SK-N-SH treated with all-trans-retinoic acid at 6 μM for 48 hours (cell line): ENCODE data around the gene RSPRY1.

Experiments used
- ATAC-seq: fragments of 200-7000 bp; cut with Tn5 transposase; 3 replicates; pipeline ENCODE4 v1.9.1; 2020; ENCODE audit warnings: mild to moderate bottlenecking, moderate library complexity
- ARNTL ChIP-seq: fragments of 450-650 bp; formaldehyde crosslinking; IDR thresholded peaks from 2 replicates; pipeline ENCODE4 v1.5.0; 2020; ENCODE audit warnings: low read depth, mild to moderate bottlenecking, moderate library complexity, borderline replicate concordance
- BACH2 ChIP-seq: fragments of 250-450 bp; sonication (Bioruptor Pico); IDR thresholded peaks from 2 replicates; pipeline ENCODE4 v1.9.0; 2021; ENCODE audit warnings: mild to moderate bottlenecking, borderline replicate concordance
- CSDC2 ChIP-seq: fragments of 250-450 bp; sonication (Bioruptor Pico); IDR thresholded peaks from 2 replicates; pipeline ENCODE4 v1.5.0; 2020; ENCODE audit warnings: mild to moderate bottlenecking, moderate library complexity
- ESRRG ChIP-seq: fragments of 250-450 bp; sonication (Bioruptor Pico); IDR thresholded peaks from 2 replicates; pipeline ENCODE4 v1.6.1; 2021; ENCODE audit warnings: mild to moderate bottlenecking
- GLIS3 ChIP-seq: fragments of 250-450 bp; sonication (Bioruptor Pico); IDR thresholded peaks from 2 replicates; pipeline ENCODE4 v1.5.0; 2020; ENCODE audit warnings: mild to moderate bottlenecking, moderate library complexity
- ISL1 ChIP-seq: fragments of 250-450 bp; sonication (Bioruptor Pico); IDR thresholded peaks from 2 replicates; pipeline ENCODE4 v2.1.2; 2022; ENCODE audit warnings: mild to moderate bottlenecking, moderate library complexity
- OSR1 ChIP-seq: fragments of 250-450 bp; sonication (Bioruptor Pico); IDR thresholded peaks from 2 replicates; pipeline ENCODE4 v1.8.0; 2022; ENCODE audit warnings: moderate library complexity, mild to moderate bottlenecking, inconsistent platforms
- PPARA ChIP-seq: fragments of 250-450 bp; sonication (Bioruptor Pico); IDR thresholded peaks from 2 replicates; pipeline ENCODE4 v1.5.0; 2020; ENCODE audit warnings: mild to moderate bottlenecking, borderline replicate concordance
- RARB ChIP-seq: fragments of 250-450 bp; sonication (Bioruptor Pico); IDR thresholded peaks from 2 replicates; pipeline ENCODE4 v1.8.0; 2021; ENCODE audit warnings: mild to moderate bottlenecking, moderate library complexity
- SNAI2 ChIP-seq: fragments of 250-450 bp; sonication (Bioruptor Pico); IDR thresholded peaks from 2 replicates; pipeline ENCODE4 v1.5.0; 2020; ENCODE audit warnings: mild to moderate bottlenecking, moderate library complexity
- TCF4 ChIP-seq: fragments of 250-450 bp; sonication (Bioruptor Pico); IDR thresholded peaks from 2 replicates; pipeline ENCODE4 v1.8.0; 2021; ENCODE audit warnings: mild to moderate bottlenecking, moderate library complexity, borderline replicate concordance
- TOX ChIP-seq: fragments of 250-450 bp; sonication (Bioruptor Pico); IDR thresholded peaks from 2 replicates; pipeline ENCODE4 v1.8.0; 2021; ENCODE audit warnings: mild to moderate bottlenecking, moderate library complexity, borderline replicate concordance
- ZC3H10 ChIP-seq: fragments of 250-450 bp; sonication (Bioruptor Pico); IDR thresholded peaks from 2 replicates; pipeline ENCODE4 v1.5.1; 2021; ENCODE audit warnings: mild to moderate bottlenecking, moderate library complexity
- ZFP3 ChIP-seq: fragments of 250-450 bp; sonication (Bioruptor Pico); IDR thresholded peaks from 2 replicates; pipeline ENCODE4 v1.5.0; 2020; ENCODE audit warnings: mild to moderate bottlenecking, moderate library complexity
- ZFP30 ChIP-seq: fragments of 450-650 bp; formaldehyde crosslinking; IDR thresholded peaks from 2 replicates; pipeline ENCODE4 v1.5.0; 2022; ENCODE audit warnings: mild to moderate bottlenecking, moderate library complexity
- ZNF565 ChIP-seq: fragments of 450-650 bp; formaldehyde crosslinking; conservative IDR thresholded peaks from 2 replicates; pipeline ENCODE4 v1.5.0; 2020; ENCODE audit warnings: low read depth, mild to moderate bottlenecking, moderate library complexity
- ZNF8 ChIP-seq: fragments of 450-650 bp; formaldehyde crosslinking; IDR thresholded peaks from 2 replicates; pipeline ENCODE4 v1.5.0; 2020; ENCODE audit warnings: mild to moderate bottlenecking, moderate library complexity
- TF ChIP-seq, protein P1 (sequence below): fragments of 250-450 bp; sonication (Bioruptor Pico); IDR thresholded peaks from 2 replicates; pipeline ENCODE4 v1.5.1; 2021; ENCODE audit warnings: mild to moderate bottlenecking, moderate library complexity
- TF ChIP-seq, protein P2 (sequence below): fragments of 250-450 bp; sonication (Bioruptor Pico); IDR thresholded peaks from 2 replicates; pipeline ENCODE4 v1.5.1; 2020; ENCODE audit warnings: low read depth, mild to moderate bottlenecking, moderate library complexity
- TF ChIP-seq, protein P3 (sequence below): fragments of 250-450 bp; sonication (Bioruptor Pico); IDR thresholded peaks from 2 replicates; pipeline ENCODE4 v1.8.0; 2020; ENCODE audit warnings: mild to moderate bottlenecking, moderate library complexity, borderline replicate concordance
- TF ChIP-seq, protein P4 (sequence below): fragments of 250-450 bp; sonication (Bioruptor Pico); IDR thresholded peaks from 2 replicates; pipeline ENCODE4 v1.8.0; 2021; ENCODE audit warnings: low read depth, mild to moderate bottlenecking, moderate library complexity, borderline replicate concordance

The RSPRY1 gene

DNA sequence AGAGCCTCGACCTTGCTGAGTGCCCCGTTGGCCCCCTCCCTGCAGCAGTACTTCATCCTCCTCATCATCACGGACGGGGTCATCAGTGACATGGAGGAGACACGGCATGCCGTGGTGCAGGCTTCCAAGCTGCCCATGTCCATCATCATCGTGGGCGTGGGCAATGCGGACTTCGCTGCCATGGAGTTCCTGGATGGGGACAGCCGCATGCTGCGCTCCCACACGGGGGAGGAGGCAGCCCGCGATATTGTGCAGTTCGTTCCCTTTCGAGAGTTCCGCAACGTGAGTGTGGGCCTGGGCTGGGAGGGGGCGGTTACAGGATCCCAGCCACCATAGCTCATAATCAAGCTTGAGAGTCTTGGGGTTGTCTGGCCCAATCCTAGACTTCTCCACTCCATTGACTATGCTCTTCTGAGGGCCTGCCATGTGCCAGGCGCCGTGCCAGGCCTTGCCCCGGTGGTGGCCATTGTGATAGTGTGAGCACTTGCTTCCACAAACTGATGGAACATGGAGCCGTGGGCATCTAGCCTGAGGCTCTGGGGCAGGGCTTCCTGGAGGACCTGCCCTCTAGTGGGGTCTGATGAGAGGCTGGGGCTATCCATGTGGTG lies 40.0 kb upstream of the RSPRY1 start:
- peak; percentile 15 for ATAC-seq
- TF ChIP-seq SNAI2 (CRISPR knock-in tag) (no peak), TCF4 (CRISPR knock-in tag) (no peak), RARB (CRISPR knock-in tag) (no peak), TOX (CRISPR knock-in tag) (no peak), ESRRG (CRISPR knock-in tag) (no peak), GLIS3 (CRISPR knock-in tag) (no peak)
- TF ChIP-seq, protein P1, sequence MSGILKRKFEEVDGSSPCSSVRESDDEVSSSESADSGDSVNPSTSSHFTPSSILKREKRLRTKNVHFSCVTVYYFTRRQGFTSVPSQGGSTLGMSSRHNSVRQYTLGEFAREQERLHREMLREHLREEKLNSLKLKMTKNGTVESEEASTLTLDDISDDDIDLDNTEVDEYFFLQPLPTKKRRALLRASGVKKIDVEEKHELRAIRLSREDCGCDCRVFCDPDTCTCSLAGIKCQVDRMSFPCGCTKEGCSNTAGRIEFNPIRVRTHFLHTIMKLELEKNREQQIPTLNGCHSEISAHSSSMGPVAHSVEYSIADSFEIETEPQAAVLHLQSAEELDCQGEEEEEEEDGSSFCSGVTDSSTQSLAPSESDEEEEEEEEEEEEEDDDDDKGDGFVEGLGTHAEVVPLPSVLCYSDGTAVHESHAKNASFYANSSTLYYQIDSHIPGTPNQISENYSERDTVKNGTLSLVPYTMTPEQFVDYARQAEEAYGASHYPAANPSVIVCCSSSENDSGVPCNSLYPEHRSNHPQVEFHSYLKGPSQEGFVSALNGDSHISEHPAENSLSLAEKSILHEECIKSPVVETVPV (CRISPR knock-in tag), result no peak

DNA sequence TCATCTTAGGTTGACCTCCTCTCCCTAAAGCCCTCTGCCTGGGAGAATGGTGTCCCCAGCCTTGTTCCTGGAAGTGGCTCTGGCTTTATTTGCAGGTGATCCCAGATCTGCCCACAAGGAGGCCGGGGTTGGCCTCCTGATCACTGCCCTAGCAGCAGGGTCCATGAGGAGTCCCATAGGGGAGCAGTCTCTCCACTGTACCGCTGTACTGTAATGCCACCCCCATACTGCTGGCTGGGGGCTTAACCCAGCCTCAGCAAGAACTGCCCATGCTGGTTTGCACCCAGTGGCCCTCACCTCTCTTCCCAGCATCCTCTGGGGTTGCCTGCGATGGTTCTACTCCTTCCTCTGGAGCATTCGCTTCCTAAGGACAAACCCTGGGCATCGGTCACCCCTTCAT lies 39.4 kb upstream of the RSPRY1 start:
- ATAC-seq, result peak; percentile 57
- TF ChIP-seq RARB (CRISPR knock-in tag), result no peak
- no peak for TF ChIP-seq ISL1 (CRISPR knock-in tag)
- no peak for TF ChIP-seq GLIS3 (CRISPR knock-in tag)
- no peak for TF ChIP-seq ZC3H10 (CRISPR knock-in tag)
- TF ChIP-seq ARNTL (CRISPR knock-in tag), result no peak
- TF ChIP-seq, protein P1 (CRISPR knock-in tag), result no peak
- no peak for TF ChIP-seq BACH2
- no peak for TF ChIP-seq ZNF565 (CRISPR knock-in tag)
- TF ChIP-seq OSR1 (CRISPR knock-in tag), result no peak
- TF ChIP-seq PPARA, result no peak
- TF ChIP-seq, protein P2, sequence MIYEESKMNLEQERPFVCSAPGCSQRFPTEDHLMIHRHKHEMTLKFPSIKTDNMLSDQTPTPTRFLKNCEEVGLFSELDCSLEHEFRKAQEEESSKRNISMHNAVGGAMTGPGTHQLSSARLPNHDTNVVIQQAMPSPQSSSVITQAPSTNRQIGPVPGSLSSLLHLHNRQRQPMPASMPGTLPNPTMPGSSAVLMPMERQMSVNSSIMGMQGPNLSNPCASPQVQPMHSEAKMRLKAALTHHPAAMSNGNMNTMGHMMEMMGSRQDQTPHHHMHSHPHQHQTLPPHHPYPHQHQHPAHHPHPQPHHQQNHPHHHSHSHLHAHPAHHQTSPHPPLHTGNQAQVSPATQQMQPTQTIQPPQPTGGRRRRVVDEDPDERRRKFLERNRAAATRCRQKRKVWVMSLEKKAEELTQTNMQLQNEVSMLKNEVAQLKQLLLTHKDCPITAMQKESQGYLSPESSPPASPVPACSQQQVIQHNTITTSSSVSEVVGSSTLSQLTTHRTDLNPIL (CRISPR knock-in tag), result no peak
- TF ChIP-seq CSDC2 (CRISPR knock-in tag), result no peak
- TF ChIP-seq, protein P3, sequence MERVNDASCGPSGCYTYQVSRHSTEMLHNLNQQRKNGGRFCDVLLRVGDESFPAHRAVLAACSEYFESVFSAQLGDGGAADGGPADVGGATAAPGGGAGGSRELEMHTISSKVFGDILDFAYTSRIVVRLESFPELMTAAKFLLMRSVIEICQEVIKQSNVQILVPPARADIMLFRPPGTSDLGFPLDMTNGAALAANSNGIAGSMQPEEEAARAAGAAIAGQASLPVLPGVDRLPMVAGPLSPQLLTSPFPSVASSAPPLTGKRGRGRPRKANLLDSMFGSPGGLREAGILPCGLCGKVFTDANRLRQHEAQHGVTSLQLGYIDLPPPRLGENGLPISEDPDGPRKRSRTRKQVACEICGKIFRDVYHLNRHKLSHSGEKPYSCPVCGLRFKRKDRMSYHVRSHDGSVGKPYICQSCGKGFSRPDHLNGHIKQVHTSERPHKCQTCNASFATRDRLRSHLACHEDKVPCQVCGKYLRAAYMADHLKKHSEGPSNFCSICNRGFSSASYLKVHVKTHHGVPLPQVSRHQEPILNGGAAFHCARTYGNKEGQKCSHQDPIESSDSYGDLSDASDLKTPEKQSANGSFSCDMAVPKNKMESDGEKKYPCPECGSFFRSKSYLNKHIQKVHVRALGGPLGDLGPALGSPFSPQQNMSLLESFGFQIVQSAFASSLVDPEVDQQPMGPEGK, result no peak
- no peak for TF ChIP-seq TCF4 (CRISPR knock-in tag)

DNA sequence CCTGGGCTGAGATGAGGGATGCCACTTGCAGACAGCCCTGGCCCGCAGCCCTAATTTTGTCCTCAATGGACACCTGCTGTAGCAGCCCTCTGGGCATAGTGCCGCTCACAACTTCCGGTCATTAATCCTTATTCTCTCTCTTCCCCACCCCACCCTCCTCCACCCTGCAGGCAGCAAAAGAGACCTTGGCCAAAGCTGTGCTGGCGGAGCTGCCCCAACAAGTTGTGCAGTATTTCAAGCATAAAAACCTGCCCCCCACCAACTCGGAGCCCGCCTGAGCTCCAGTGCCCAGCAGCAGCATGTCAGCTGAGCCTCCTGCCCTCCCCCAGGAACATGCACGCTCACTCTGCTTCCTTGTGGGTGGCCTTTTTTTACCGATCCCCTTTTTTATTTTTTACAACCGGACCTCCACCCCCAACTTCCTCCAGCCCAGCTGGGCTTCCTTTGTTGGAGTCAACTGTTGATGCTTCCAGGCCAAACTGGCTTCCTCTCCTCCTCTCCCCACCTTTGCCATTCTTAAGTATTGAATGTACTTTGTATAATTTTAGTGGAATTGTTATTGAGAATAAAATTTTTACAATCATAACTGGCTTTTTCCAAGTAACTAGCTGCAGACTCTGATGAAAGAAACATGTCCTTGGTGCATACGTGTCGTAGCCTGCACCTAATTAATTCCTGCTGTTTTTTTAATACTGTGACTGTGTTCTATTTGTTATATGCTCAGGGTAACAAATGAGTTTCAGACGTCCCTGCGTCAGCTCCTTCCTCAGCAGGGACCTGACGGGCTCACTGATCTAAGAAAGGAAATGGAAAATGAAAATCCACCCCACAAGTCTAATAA lies 38.5 kb upstream of the RSPRY1 start:
- TF ChIP-seq TCF4 (CRISPR knock-in tag) (no peak), ZNF8 (no peak), TOX (CRISPR knock-in tag) (no peak), ZFP3 (CRISPR knock-in tag) (no peak)
- TF ChIP-seq, protein P1 (CRISPR knock-in tag), result no peak
- ATAC-seq, result no peak

DNA sequence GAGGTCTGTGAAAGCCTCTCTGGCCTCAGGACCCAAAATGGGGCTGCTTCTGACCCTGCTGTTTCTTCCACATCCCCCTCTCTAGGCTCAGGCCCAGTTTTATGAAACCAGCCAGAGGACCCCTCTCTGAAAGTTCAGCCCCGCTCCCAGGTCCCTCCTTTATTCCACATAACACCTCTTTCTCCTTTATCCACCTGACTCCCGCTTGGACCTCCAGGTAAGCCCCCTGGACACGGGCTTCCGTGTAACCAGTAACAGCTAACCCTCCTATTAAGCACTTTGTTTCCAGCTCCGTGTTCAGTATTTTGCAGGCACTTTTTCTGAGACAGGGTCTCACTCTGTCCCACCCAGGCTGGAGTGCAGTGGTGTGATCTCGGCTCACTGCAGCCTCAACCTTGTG lies 37.6 kb upstream of the RSPRY1 start:
- ATAC-seq, result no peak
- TF ChIP-seq TCF4 (CRISPR knock-in tag) (no peak), SNAI2 (CRISPR knock-in tag) (no peak), ZFP30 (CRISPR knock-in tag) (no peak), CSDC2 (CRISPR knock-in tag) (no peak), TOX (CRISPR knock-in tag) (no peak)
- TF ChIP-seq, protein P3, result no peak
- TF ChIP-seq, protein P4, sequence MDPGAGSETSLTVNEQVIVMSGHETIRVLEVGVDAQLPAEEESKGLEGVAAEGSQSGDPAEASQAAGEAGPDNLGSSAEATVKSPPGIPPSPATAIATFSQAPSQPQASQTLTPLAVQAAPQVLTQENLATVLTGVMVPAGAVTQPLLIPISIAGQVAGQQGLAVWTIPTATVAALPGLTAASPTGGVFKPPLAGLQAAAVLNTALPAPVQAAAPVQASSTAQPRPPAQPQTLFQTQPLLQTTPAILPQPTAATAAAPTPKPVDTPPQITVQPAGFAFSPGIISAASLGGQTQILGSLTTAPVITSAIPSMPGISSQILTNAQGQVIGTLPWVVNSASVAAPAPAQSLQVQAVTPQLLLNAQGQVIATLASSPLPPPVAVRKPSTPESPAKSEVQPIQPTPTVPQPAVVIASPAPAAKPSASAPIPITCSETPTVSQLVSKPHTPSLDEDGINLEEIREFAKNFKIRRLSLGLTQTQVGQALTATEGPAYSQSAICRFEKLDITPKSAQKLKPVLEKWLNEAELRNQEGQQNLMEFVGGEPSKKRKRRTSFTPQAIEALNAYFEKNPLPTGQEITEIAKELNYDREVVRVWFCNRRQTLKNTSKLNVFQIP, result no peak
